Body of pancreas (tissue), 4 donors: ENCODE measurements around the gene ACER2. TPM values are rescaled to one million over a fixed set of nuclear protein-coding genes. Genes with fewer than 3 reads are reported as not detected.
"Not testable (repeated sequence)": the region's sequence is repeated elsewhere in the genome, so short reads cannot be mapped to it uniquely, and the experiment has no call there.

Experiments
- ATAC-seq: fragments of 150-250 bp; one replicate; pipeline ENCODE4 v1.9.1; 2016
- DNase-seq, 4 donors: peaks; one replicate each; pipeline ENCODE4 v3.0.0-alpha.2; 2019
- H3K27ac ChIP-seq, 4 donors: fragments of 200-600 bp; sonication (generic); 1 replicate in 3 of 4; 2 replicates in 1 of 4; pipeline versions ENCODE4 v1.5.1 to v1.6.1; 2016 to 2019; ENCODE audit warnings: mild to moderate bottlenecking in 1 of 4, mixed read lengths in 1 of 4, moderate library complexity in 1 of 4
- H3K27me3 ChIP-seq, 2 donors: fragments of 200-600 bp; sonication (generic); one replicate each; pipeline ENCODE4 v1.6.0; 2016; ENCODE audit warnings: mild to moderate bottlenecking in 1 of 2
- H3K36me3 ChIP-seq, 2 donors: fragments of 200-600 bp; sonication (generic); replicated peaks in 1 of 2; 2 replicates each; pipeline ENCODE4 v1.5.1; 2016; ENCODE audit warnings: low read depth in 2 of 2; ENCODE audit not compliant: insufficient read depth in 1 of 2
- H3K4me1 ChIP-seq: fragments of 200-600 bp; sonication (generic); one replicate; pipeline ENCODE4 v1.6.0; 2016
- H3K4me3 ChIP-seq, 2 donors: fragments of 200-600 bp; sonication (generic); 1 replicate in 1 of 2; 2 replicates in 1 of 2; pipeline ENCODE4 v1.5.1; 2016 to 2019
- H3K9me3 ChIP-seq, 3 donors: fragments of 200-600 bp; sonication (generic); 1 replicate in 2 of 3; 2 replicates in 1 of 3; pipeline ENCODE4 v1.5.1; 2016
- CTCF ChIP-seq, 7 experiments: fragments of 450-650 bp in 4 of 7; fragments of 200-600 bp in 3 of 7; sonication (generic) in 3 of 7; IDR thresholded peaks; one replicate each; pipeline ENCODE4 v1.5.1; 2016 to 2019; ENCODE audit warnings: antibody characterized with exemption in 7 of 7
- POLR2A ChIP-seq, 3 donors: fragments of 450-650 bp; IDR thresholded peaks; one replicate each; pipeline ENCODE4 v1.6.1; 2016; ENCODE audit warnings: antibody characterized with exemption in 3 of 3, mild to moderate bottlenecking in 2 of 3
- WGBS, 2 donors: methylation state at CpG; one replicate each; pipeline ENCODE4 v1.1.5; 2017; 5-methylcytosine and 5-hydroxymethylcytosine counted together
- intact Hi-C: fragments of 100-400 bp; cut with DNase I; formaldehyde crosslinking; loops from one replicate; pipeline ENCODE4 v1.15.1; 2023
- total RNA-seq, 2 donors: library from RNA; depleted of rRNA; stranded (reverse); fragments of >200 nt; gene quantifications; one replicate each; pipeline ENCODE4 v1.1.0, GENCODE V29; 2016

Gene ACER2
- total RNA-seq, 2 donors from 2014 or later, result 5.3 to 8.0 TPM

GRCh38 chr9:19410195-19410503, 1.3 kb downstream of the ACER2 start:
- no peaks in the 10 kb centered on the region for H3K9me3 ChIP-seq
- peaks cover 41% of the 10 kb centered on the region for H3K4me1 ChIP-seq
- H3K36me3 ChIP-seq, result no peaks in the 10 kb centered on the region
- peak overlapping the region in 1 of 4 donors; percentile 89 for H3K27ac ChIP-seq
- no peak overlapping the region for H3K4me3 ChIP-seq
- DNase-seq (no peak), ATAC-seq (no peak)
- WGBS, 2 donors, result 82 to 100% methylated on average over 2 of the region's 2 CpGs
- intact Hi-C loops, result no loop called here
- TF ChIP-seq POLR2A (IDR thresholded peaks at IDR 0.05) (no peak), CTCF (IDR thresholded peaks at IDR 0.05) (no peak)
- H3K27me3 ChIP-seq, result no peaks in the 10 kb centered on the region

- no peaks in the 10 kb centered on the region for H3K27me3 ChIP-seq
- no peaks in the 10 kb centered on the region for H3K9me3 ChIP-seq
- H3K4me3 ChIP-seq, result no peak overlapping the region
- 90 to 94% methylated on average over 2 of the region's 2 CpGs for WGBS, 2 donors
- no peak for DNase-seq
- ATAC-seq, result no peak
- H3K4me1 ChIP-seq, result peaks cover 36% of the 10 kb centered on the region
- no peak for TF ChIP-seq POLR2A (IDR thresholded peaks at IDR 0.05)
- no peak for TF ChIP-seq CTCF (IDR thresholded peaks at IDR 0.05)
- no peak overlapping the region for H3K27ac ChIP-seq
- H3K36me3 ChIP-seq, result no peaks in the 10 kb centered on the region
- intact Hi-C loops, result no loop called here
Measured at GRCh38 chr9:19410594-19410993, 1.8 kb downstream of the ACER2 start.

GRCh38 chr9:19411316-19411715, 2.5 kb downstream of the ACER2 start:
- peaks cover 33% of the 10 kb centered on the region for H3K4me1 ChIP-seq
- no peaks in the 10 kb centered on the region for H3K9me3 ChIP-seq
- no peak for TF ChIP-seq CTCF (IDR thresholded peaks at IDR 0.05)
- TF ChIP-seq POLR2A (IDR thresholded peaks at IDR 0.05), result no peak
- no peak for ATAC-seq
- no peak overlapping the region for H3K4me3 ChIP-seq
- H3K27ac ChIP-seq, result no peak overlapping the region
- DNase-seq, result peak in 1 of 4 donors; percentile 20
- H3K36me3 ChIP-seq, result no peaks in the 10 kb centered on the region
- no peaks in the 10 kb centered on the region for H3K27me3 ChIP-seq
- intact Hi-C loops, result no loop called here
- 81 to 82% methylated on average over 8 of the region's 8 CpGs for WGBS, 2 donors

- WGBS, 2 donors, result 61 to 94% methylated on average over 3 of the region's 3 CpGs
- DNase-seq, H3K9me3 ChIP-seq, H3K4me3 ChIP-seq, H3K27me3 ChIP-seq, H3K36me3 ChIP-seq, H3K27ac ChIP-seq, intact Hi-C loops, ATAC-seq: not testable (repeated sequence)
- peaks cover 22% of the 10 kb centered on the region for H3K4me1 ChIP-seq
Measured at GRCh38 chr9:19413456-19413855, 4.6 kb downstream of the ACER2 start.

GRCh38 chr9:19416143-19416542, 7.3 kb downstream of the ACER2 start:
- Histone ChIP-seq H3K4me3 (no peak overlapping the region), H3K27ac (no peak overlapping the region), H3K36me3 (no peaks in the 10 kb centered on the region), H3K27me3 (no peaks in the 10 kb centered on the region), H3K9me3 (no peaks in the 10 kb centered on the region), H3K4me1 (peaks cover 3% of the 10 kb centered on the region)
- WGBS, 2 donors, result 90 to 93% methylated on average over 2 of the region's 2 CpGs
- TF ChIP-seq CTCF (IDR thresholded peaks at IDR 0.05), result no peak
- no peak for TF ChIP-seq POLR2A (IDR thresholded peaks at IDR 0.05)
- DNase-seq (no peak), ATAC-seq (no peak)
- intact Hi-C loops, result no loop called here
